Tibial nerve (tissue), 3 donors: Measurements from ENCODE around the gene FAM237B.

Experiments
- POLR2A ChIP-seq, 2 donors: fragments of 450-650 bp; IDR thresholded peaks; one replicate each; pipeline ENCODE4 v1.6.1; 2017; ENCODE audit warnings: antibody characterized with exemption in 2 of 2, mild to moderate bottlenecking in 2 of 2, moderate library complexity in 2 of 2
- TF ChIP-seq, protein P1 (sequence below), 5 experiments: fragments of 200-600 bp in 3 of 5; fragments of 450-650 bp in 2 of 5; sonication (generic) in 3 of 5; IDR thresholded peaks; one replicate each; pipeline ENCODE4 v1.5.1; 2016 to 2019; ENCODE audit warnings: antibody characterized with exemption in 5 of 5, mild to moderate bottlenecking in 3 of 5, moderate library complexity in 2 of 5

DNA sequence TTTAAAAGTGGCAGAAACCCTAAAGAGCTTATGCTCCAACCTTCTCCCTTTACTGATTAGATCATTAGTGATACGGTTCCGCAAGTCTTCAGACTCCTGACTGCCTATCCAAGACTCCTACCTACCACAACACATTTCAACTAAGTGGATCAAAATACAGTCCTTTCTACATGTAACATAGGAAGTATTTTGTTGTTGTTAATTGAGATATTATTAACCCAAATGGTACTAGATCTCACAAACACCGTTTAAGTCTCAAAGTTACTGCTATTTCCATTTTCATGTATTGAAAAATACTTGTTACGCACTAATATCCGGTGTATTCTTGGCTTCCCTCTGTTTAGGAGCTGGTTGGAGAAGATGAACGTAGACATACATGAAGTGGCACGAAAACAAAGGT lies 1.1 kb downstream of the FAM237B start:
- TF ChIP-seq, protein P1, sequence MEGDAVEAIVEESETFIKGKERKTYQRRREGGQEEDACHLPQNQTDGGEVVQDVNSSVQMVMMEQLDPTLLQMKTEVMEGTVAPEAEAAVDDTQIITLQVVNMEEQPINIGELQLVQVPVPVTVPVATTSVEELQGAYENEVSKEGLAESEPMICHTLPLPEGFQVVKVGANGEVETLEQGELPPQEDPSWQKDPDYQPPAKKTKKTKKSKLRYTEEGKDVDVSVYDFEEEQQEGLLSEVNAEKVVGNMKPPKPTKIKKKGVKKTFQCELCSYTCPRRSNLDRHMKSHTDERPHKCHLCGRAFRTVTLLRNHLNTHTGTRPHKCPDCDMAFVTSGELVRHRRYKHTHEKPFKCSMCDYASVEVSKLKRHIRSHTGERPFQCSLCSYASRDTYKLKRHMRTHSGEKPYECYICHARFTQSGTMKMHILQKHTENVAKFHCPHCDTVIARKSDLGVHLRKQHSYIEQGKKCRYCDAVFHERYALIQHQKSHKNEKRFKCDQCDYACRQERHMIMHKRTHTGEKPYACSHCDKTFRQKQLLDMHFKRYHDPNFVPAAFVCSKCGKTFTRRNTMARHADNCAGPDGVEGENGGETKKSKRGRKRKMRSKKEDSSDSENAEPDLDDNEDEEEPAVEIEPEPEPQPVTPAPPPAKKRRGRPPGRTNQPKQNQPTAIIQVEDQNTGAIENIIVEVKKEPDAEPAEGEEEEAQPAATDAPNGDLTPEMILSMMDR (IDR thresholded peaks at IDR 0.05): no peak
- no peak for TF ChIP-seq POLR2A (IDR thresholded peaks at IDR 0.05)
